A204.1 (cell line): ENCODE results near the gene LCE2C.
"Not testable (repeated sequence)": the region's sequence is repeated elsewhere in the genome, so short reads cannot be mapped to it uniquely, and the experiment has no call there.

ENCODE experiments used
- FAIRE-seq: peaks from 2 replicates; lab custom pipeline; 2012; peaks lifted over from hg19 to GRCh38; lab: Jason Lieb, UNC

The LCE2C gene, protein sequence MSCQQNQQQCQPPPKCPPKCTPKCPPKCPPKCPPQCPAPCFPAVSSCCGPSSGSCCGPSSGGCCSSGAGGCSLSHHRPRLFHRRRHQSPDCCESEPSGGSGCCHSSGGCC

DNA sequence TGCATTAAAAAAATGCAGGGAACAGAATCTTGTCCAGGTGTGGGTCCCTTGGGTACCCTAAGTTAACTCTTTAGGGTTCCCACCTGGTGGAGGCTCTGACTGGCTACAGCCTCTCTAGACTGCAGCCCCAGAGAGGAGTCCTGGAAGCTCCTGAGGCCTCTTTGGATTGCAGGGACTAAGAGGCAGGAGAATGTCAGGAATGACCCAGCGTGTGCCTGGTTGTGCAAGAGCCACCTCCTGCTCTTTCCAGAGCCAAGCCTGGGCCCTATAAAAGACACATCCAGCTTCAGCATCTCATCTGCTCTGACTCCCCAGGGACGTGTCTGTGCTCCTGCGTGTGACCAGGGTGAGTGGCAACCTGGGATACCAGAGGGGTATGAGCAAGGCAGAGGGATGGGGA is at the start of gene LCE2C:
Gene LCE2C (plus strand): TSS at position 297 of the 400 bp plus-strand sequence. CDS start 737 bp downstream, outside the sequence.
- FAIRE-seq, result not testable (repeated sequence)

DNA sequence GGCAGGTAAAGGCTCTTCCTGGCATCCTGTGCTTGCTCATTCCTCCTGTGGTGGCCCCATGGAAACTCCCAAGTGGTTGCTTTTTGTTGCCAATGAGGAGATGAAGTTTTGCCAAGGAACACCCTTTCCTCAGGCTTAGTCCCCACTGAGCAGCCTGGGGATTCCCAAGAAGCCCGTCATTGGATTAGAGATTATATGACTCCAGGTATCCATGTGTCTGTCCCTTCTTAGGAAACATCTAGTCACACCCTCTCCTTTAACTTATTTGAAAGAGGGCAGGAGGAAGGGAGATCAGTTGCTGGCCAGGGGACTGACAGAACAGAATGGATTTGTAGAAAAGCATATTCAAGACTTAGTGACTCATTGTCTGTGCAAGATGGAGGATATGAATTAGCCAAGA is 48.3 kb upstream of the LCE2C start:
- FAIRE-seq, result no peak

DNA sequence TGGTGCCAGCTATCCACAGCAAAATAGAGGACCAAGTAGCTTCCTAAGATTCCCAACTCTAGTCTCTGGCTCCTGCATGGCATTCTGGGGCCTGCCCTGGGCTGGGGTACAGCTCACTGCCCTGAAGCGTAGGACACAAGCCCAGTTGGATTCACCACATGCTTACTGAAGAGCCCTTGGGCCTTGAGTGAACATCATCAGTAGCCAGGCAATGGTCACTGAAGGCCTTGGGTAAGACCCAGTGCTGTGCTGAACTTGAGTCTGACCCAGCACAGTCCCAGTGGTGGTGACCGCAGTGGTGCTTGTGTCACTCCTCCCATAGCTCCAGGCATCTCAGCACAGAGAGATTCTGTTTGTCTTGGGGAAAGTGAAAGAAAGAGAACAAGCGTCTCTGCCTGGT is 44.5 kb upstream of the LCE2C start:
- FAIRE-seq, result no peak

DNA sequence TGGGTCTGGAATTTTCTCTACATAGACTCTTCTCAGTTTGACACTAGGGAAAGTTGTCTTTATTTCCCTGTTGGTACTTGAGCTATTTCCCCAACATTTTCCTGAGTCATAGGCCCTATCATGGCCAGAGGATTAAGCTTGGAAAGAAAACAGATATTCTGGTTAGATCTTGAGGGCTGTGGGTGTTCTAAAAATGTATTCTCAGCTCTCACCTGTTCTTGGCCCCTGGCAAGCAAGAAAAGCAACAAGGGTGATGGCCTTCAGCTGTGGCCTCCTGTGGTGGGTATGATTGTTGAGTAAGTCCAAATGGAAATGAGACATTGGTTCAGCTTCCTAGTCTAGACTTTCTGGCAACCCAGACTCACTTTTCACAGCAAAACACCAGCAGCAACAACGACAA is 34.7 kb upstream of the LCE2C start:
- no peak for FAIRE-seq

DNA sequence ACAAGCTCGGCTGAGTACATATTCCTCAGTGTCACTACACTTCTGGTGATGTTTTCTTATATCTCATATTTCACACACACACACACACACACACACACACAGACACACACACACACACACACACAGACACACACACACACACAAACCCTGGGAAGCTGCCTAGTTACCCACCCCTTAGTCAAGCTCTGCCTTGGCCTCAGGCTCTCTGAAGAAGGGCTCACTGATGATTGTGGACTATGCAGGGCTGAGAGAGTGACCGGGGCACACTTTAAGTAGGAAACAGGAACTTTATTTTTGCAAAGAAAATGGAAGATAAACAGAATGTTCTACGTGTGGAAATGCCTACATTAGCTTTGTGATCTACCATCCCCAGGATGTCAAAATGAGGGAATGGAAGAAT is 31.1 kb upstream of the LCE2C start:
- no peak for FAIRE-seq

DNA sequence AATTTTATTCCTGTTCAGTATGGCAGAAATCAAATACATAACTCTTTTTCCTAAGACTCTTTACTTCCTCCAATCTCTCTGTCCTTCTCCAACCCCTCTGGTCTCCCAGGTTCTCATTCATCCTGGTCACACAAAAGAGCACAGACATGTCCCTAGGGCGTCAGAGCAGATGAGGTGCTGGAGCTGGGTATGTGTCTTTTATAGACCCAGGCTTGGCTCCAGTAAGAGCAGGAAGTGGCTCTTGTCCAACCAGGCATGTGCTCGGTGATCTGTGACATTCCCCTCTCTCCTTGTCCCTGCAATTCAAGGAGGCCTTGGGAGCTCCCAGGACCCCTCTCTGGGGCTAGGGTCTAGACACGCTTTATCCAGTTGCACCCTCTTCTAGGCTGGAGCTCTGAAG is 29.9 kb upstream of the LCE2C start:
- FAIRE-seq, result no peak

DNA sequence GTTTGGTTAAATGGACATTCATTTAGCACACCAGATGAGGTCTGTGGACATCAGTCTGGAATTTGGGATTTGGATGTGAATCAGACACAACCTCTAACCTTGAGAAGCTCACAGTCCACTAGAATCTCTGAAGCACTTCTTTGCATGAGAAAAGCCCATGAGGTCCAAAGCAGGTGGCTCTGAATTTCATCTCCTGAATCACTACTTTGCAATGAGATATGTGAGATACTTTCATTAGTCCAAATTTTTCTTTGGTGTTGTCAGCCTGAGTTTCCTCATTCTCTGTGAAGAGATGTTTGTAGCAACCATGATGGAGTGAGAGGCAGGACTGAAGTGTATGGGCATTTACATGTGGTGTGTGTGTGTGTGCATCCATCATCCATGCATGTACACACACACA is 28.4 kb upstream of the LCE2C start:
- FAIRE-seq, result no peak

DNA sequence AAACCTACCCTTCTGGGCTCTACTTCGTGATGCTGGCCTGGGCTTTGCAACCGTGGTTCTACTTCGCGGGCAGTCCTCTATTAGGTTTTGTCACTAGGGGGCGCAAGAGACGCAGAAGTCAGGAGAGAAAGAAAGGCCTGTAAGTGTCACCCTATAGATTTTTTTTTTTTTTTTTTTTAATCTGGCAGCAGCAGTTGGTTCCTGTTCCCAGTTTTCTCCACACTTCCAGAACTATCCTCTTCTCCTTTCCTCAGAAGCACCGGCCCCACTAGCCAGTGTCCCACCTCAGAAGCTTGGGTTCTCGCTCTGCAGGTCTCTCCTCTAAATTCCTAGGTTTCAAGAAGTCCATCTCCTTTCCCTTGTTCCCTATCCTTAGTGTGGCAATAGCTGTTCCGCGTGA is 21.0 kb upstream of the LCE2C start:
- FAIRE-seq, result peak; percentile 53

DNA sequence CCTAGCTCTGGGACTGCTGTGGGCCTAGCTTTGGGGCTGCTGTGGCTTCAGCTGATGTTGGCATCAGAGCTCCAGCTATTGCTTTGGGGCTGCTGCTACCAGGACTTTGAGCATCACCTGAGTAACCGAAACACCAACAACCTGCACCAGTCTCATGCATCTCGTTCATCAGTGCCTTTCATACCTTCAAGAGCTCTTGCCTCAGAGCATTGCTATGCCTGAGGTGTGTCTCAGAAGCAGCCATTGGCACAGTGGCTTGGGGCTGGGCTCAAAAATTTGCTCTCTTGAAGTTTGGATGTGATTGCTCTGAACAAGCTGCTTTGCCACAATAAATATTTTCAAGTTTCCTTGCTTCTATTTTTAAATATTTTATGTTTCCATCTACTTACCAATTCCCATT is 18.6 kb upstream of the LCE2C start:
- no peak for FAIRE-seq

DNA sequence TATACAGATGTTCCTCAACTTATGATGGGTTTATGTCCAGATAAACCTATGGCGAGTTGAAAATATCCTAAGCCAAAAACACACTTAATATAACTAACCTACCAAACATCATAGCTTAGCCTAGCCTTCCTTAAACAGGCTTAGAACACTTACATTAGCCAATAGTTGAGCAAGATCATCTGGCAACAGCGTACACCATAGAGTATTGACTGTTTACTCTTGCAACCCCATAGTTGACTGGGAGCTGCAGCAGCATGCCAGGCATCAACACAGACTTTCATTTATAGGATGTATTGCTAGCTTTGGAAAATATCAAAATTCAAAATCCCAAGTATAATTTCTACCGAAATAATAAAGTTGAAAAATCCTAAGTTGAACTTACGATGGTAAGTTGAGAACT is 17.4 kb upstream of the LCE2C start:
- no peak for FAIRE-seq

DNA sequence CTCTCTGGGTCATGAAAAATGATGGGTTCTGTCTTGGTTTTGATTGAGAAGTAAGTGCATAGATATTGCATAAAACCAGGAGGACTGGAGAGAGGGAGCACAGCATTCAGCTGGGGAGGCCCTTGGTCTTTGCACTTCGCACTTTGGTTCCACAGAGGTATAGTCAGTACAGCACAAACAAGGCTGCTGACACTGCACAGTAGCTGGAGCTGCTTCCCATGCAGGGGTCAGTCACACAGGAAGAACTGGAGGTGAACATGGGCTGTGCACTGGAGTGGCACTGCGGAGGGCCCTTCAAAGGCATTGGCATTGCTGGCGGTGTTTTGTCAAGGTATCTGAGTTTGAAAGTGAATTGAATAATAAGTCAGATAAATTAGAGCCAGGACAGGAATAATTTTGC is 16.4 kb upstream of the LCE2C start:
- no peak for FAIRE-seq

DNA sequence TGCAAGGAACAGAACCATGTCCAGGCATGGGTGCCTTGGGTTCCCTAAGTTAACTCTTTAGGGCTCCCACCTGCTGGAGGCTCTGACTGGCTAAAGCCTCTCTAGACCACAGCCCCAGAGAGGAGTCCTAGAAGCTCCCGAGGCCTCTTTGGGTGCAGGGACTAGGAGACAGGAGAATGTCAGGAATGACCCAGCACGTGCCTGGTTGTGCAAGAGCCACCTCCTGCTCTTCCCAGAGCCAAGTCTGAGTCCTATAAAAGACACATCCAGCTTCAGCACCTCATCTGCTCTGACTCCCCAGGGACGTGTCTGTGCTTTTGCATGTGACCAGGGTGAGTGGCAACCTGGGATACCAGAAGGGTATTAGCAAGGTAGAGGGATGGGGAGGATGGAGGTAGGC is 12.0 kb upstream of the LCE2C start, which contains the start of gene LCE2D:
Gene LCE2D (plus strand): TSS at position 283 of the 400 bp plus-strand sequence. CDS start 726 bp downstream, outside the sequence.
- FAIRE-seq, result no peak

DNA sequence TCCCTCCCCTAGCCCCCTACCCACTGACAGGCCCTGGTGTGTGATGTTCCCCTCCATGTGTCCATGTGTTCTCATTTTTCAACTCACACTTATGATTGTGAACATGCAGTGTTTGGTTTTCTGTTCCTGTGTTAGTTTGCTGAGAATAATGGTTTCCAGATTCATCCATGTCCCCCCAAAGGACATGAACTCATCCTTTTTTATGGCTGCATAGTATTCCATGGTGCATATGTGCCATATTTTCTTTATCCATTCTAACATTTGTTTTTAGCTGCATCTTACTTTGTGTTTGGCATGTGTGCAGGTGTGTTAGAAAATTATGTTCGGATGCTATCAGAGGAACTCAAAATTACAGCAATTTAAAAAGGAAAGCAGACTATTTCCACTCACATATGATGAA is 8.9 kb upstream of the LCE2C start:
- FAIRE-seq, result not testable (repeated sequence)

DNA sequence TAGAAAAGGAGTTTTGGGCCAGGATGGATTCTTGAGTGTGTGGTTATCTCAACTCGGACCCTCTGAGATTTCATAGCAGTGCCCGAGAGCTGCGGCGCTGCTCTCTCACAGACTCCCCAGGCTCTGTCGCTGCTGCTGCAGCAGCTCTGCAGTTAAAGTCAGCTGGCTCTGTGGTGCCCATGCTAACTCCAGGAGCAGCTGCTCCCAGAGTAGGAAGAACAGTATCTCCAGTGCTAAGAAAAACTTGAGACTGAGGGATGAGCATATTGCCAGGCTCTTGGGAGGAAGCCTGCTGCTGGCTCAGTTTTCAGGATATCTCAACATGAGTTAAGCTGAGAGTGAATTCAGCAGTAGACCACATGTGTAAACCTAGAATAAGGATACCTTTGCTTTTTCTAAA is 7.4 kb upstream of the LCE2C start:
- FAIRE-seq, result no peak

DNA sequence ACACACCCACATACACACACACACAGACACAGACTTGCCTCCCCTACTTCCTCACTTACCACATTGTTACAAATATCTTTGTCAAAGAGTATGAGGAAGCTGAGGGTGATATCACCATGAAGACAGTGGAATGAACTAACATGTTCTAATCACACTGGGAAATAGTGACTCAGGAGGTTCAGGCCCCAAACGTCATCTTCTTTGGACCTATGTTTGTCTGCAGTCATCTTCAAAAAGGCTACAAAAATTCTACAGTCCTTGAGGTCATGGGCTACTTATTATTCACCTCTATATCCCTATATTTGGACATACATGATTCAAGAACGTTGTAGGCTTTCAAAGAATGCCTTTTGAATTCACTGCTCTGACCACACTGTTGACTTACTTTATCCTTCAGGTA is 2.1 kb upstream of the LCE2C start:
- no peak for FAIRE-seq

DNA sequence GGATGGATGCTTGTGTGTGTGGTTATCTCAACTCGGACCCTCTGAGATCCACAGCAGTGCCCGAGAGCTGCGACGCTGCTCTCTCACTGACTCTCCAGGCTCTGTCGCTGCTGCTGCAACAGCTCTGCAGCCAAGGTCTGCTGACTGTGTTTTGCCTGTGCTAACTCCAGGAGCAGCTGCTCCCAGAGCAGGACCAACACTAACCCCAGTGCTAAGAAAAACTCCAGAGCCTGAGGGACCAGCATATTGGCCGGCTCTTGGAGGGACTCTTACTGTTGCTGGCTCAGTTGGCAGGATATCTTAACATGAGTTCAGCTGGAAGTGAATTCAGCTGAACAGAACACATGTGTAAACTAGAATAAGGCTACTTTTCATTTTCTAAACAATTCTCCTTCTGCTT is 4.4 kb downstream of the LCE2C start:
- no peak for FAIRE-seq

DNA sequence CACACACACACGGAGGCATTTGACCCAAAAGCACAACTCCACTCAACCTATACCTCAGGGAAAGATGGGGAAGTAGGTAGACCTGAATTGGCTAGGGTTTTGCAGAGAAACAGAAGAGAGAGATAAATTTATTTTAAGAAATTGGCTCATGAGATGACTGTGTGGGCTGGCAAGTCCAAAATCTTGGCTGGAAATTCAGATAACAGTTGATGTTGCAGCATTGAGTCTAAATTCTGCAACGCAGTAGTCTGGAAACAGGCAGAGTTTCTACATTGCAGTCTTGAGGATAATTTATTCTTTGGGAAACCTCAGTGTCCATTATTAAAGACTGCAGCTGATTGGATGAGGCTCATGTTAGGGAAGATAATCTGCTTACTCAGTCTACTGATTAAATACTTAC is 6.5 kb downstream of the LCE2C start:
- FAIRE-seq, result no peak

DNA sequence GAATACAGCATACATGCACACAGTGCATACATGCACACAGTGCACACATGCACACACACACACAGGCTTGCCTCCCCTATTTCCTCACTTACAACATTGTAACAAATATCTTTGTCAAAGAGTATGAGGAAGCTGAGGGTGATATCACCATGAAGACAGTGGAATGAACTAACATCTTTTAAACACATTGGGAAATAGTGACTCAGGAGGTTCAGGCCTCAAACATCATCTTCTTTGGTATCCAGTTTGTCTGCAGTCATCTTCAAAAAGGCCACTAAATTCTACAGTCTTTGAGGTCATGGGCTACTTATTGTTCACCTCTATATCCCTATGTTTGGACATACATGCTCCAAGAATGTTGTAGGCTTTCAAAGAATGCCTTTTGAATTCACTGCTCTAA is 8.8 kb downstream of the LCE2C start:
- no peak for FAIRE-seq

DNA sequence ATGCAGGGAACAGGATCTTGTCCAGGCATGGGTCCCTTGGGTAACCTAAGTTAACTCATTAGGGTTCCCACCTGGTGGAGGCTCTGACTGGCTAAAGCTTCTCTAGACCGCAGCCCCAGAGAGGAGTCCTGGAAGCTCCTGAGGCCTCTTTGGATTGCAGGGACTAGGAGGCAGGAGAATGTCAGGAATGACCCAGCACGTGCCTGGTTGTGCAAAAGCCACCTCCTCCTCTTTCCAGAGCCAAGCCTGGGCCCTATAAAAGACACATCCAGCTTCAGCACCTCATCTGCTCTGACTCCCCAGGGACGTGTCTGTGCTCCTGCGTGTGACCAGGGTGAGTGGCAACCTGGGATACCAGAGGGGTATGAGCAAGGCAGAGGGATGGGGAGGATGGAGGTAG is 10.7 kb downstream of the LCE2C start, which contains the start of gene LCE2B:
Gene LCE2B (plus strand): TSS at position 301 of the 400 bp plus-strand sequence. CDS start 721 bp downstream, outside the sequence.
- FAIRE-seq, result not testable (repeated sequence)

DNA sequence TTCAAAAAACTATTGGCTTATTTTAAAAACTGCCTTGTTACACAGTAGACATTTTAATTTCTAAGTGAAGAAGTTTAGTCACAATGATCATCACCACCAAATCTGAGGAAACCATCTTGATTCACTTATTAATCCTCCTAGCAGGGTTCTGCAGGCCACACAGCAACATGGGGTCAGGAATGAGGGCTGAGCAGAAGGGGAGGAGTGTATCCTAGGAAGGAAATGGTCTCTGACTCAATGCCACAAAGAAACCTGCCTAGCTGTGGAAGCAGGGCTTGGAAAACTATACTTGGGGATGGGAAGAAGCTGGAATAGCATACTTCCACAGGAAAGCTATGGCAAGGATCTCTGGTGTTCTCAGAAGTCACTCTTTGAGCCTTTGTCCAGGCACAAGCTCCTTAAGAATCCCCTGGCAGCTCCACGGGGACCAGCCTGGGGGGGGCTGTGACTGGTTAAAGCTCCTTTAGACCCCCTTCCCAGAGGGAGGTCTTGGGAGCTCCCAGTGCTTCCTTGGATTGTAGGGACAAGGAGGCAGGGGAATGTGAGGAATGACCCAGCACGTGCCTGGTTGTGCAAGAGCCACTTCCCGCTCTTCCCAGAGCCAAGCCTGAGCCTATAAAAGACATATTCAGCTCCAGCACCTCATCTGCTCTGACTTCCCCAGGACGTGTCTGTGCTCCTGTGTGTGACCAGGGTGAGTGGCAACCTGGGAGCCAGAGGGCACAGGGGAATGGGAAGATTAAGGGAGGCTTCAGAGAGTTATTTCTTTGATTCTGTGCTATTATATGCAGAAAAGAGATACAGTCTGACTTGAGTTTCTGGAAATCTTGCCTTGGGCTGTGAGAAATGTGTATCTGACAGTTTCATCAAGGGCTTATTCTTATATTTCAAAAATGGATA is 22.9 kb downstream of the LCE2C start, which contains the start of gene LCE2A:
Gene LCE2A (plus strand): TSS at position 645 of the 900 bp plus-strand sequence. CDS start 557 bp downstream, outside the sequence.
- FAIRE-seq, result no peak

DNA sequence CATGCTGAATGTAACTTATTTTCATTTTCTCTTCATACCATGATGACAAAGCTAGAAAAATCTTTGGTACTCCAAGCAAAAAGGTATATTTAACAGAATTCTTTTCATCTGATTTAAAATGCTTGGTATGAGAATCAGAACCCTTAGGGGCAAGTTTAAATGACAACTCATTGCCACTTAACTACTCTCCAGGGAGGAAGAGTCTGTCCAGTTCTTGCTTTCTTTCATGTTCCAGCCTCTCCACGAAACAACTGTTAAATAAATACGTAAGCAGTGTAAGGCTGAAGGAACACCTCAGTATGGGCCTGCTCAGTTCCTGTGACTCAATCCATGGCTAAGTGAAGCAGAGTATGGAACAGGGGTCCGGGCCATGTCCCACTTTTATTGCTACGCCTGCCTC is 24.7 kb downstream of the LCE2C start:
- FAIRE-seq, result no peak

DNA sequence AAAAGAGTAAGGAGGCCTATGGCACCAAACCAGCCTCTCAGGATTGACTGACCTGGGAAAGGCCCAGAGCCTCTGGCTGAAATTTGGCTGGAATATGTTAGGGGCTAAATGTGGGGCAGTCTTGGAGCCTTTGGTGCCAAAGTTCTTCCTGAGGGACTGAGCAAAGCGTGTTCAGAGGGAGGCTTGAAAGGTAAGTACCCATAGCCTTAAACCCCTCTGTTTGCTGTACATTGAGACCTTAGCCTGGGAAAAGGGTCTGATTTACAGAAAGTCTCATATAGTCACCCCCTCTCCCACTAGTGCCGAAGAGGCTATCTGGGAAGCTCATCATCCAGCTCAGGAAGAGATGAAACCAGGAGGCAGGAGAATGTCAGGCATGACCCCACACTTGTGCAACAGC is 32.8 kb downstream of the LCE2C start, which contains the start of gene LCE4A:
Gene LCE4A (plus strand): TSS at position 301 of the 400 bp plus-strand sequence. CDS start 916 bp downstream, outside the sequence.
- no peak for FAIRE-seq

DNA sequence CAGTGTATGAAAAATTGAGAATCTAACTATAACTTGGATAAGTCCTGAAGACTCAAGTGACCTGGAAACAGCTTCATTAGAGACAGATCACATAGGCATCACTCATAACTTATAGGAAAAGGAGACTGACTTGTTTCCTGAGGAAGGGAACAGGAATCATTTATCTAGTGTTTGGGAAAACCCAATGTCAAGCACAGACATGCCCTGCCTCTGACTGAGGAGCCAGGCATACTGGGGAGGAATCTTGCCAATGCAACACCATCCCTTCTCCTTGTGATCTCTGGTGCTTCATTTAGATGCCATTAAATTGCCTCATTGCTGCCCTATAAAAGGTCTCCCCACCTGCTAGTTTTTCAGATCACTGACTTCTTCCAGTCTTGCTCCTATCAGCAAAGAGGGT is 43.2 kb downstream of the LCE2C start:
- FAIRE-seq, result no peak
